ENCODE results near the gene PPARD.

GRCh38 chr6:35294308-35294945, 47.9 kb upstream of the PPARD start:
- TF ChIP-seq EZH2 (IDR thresholded peaks at IDR 0.05; ENCODE audit: borderline replicate concordance) (no peak), CTCF (IDR thresholded peaks at IDR 0.05; ENCODE audit: poor library complexity) (peak; percentile 72)
